HG03108 (cell line): ENCODE measurements around the gene DNAI1.
A peak's percentile ranks its signal among the peaks of the same experiment; 100 is the strongest.
"Not testable (repeated sequence)": the region's sequence is repeated elsewhere in the genome, so short reads cannot be mapped to it uniquely, and the experiment has no call there.

ENCODE experiments used
- ATAC-seq: cut with Tn5 transposase; IDR thresholded peaks from one replicate; pipeline ENCODE4 v1.9.1; 2021; ENCODE audit warnings: moderate library complexity; ENCODE audit not compliant: unreplicated experiment

The DNAI1 gene

GRCh38 chr9:34458013-34458958 is at the start of gene DNAI1, which contains the start of gene FAM219A:
DNAI1 (plus strand) TSS chr9:34458805; CDS start chr9:34459006, 201 bp downstream.
FAM219A (minus strand) TSS chr9:34458570; CDS start chr9:34458263, 307 bp downstream.
- ATAC-seq, result peak; percentile 99

GRCh38 chr9:34409154-34409553 is 49.5 kb upstream of the DNAI1 start:
- no peak for ATAC-seq

- no peak for ATAC-seq
Observed at GRCh38 chr9:34412336-34412735, 46.3 kb upstream of the DNAI1 start.

- ATAC-seq, result no peak
Observed at GRCh38 chr9:34413231-34413852, 45.3 kb upstream of the DNAI1 start.

DNA sequence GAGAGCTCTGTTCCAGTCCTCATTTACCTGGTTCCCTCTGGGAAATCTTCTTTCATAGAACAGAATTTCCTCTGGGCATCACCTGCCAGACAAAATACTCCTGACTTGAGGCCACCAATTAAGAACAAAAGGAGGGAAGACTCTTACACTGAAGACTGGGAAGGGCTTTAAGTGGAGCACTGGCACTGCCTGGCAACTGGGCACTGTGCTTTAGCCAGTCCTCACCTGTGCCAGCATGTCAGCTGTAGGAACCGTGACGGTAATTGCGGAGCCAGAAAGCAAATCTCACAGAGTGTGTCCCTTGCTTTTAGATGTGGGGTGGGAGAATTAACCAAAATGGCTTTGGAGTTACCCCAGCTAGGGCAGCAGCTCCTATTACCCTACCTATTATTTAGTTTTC is 40.9 kb upstream of the DNAI1 start:
- no peak for ATAC-seq

DNA sequence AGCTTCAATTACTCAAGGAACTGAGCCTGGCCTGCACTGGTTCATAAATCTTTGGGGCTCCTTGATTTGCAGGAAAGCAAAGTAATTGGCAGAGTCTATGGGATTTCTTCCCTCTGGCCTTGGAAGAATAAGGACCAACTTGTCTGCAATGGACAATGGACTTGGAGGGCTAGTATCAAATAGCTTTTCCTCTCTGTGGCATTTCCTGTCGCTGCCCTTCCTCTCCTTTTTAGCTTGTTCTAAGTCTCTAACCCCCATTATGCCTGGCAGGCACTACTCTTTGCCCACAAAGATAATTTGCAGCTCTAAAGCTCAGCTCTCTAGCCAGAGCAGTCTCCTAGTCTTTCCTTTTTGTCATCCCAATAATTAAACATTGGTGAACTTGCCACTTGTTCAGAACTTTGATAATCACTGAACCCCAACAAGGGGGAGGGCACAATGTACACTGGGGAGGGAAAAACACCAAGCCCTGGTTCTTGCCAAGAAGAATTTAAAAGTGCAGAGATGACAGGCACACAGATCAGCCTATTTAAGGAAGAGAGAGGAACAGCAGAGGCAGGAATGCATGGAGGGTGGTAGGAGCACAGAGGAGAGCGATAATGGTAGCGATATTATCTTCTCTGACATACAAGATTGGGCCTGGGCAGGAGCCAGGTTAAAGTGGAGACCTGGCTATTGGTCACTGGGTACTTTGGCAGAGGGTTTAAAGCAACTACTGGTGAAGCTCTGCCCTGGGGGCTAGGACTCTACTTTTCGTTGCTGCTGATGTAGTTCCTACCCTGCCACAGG is 38.7 kb upstream of the DNAI1 start:
- ATAC-seq, result no peak

DNA sequence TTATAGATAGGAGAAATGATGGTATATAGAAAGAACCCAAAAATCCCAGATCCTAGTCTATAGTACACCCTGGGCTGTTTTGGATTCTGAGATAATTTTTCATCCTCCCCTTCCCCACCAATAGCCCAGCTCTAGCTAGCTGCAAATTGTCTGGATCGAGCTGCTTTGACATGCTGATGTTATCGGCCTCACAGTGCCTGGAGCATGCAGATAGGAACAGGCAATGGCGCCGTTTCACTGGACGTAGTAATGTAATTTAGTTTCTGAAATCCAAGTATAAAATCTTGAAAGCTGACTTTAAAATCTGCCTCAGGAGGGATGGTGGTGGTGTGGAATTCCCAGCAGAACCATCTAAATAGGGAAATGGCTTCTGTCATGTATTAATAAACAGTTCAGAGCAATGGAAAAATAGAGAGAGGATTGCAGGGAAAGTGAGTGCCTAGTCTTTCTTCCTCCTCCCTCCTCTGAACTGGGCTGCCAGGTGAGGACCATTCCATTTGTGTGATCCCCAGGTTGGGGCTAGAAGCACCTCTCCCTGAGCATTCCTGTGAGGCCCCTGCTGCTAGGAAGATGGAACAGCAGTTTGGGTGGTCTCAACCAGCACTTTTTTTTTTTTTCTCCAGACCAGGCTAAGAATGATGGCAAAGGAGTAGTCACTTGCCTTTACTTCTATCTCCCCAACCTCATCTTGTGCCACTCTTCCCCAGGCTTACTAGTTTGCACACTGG is 32.1 kb upstream of the DNAI1 start:
- ATAC-seq, result no peak

- ATAC-seq, result no peak
Observed at GRCh38 chr9:34428325-34428958, 30.2 kb upstream of the DNAI1 start.

- no peak for ATAC-seq
Observed at GRCh38 chr9:34430843-34431437, 27.7 kb upstream of the DNAI1 start.

GRCh38 chr9:34431667-34432066 is 26.9 kb upstream of the DNAI1 start:
- no peak for ATAC-seq

GRCh38 chr9:34437006-34437925 is 21.3 kb upstream of the DNAI1 start:
- no peak for ATAC-seq

- not testable (repeated sequence) for ATAC-seq
Observed at GRCh38 chr9:34437926-34438307, 20.7 kb upstream of the DNAI1 start.

DNA sequence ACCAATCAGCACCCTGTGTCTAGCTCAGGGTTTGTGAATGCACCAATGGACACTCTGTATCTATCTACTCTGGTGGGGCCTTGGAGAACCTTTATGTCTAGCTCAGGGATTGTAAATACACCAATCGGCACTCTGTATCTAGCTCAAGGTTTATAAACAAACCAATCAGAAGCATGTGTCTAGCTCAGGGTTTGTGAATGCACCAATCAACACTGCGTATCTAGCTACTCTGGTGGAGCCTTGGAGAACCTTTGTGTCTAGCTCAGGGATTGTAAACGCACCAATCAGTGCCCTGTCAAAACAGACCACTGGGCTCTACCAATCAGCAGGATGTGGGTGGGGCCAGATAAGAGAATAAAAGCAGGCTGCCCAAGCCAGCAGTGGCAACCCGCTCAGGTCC is 20.1 kb upstream of the DNAI1 start:
- ATAC-seq, result not testable (repeated sequence)

- ATAC-seq, result no peak
Observed at GRCh38 chr9:34440017-34440416, 18.6 kb upstream of the DNAI1 start.

GRCh38 chr9:34442770-34443169 is 15.8 kb upstream of the DNAI1 start:
- no peak for ATAC-seq

DNA sequence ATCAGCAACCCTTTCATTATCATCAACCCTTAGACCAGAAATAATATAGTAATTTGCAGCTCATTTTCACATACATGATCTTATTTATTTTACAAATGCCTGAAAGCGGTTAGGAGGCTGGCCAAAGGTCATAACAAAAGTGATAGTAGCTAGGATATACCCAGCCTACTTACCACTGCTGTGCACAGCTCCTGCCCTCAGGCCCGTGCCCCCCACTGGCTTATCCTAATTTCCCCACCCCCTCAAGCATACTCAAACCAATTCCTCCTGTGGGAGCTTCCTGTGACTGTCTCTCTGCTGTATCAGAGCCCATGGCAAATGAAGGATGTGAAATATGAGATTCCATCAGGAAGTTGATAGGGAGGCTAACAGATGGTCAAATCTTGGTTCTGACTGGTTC is 15.1 kb upstream of the DNAI1 start:
- ATAC-seq, result no peak

- ATAC-seq, result no peak
Observed at GRCh38 chr9:34443976-34444375, 14.6 kb upstream of the DNAI1 start.

DNA sequence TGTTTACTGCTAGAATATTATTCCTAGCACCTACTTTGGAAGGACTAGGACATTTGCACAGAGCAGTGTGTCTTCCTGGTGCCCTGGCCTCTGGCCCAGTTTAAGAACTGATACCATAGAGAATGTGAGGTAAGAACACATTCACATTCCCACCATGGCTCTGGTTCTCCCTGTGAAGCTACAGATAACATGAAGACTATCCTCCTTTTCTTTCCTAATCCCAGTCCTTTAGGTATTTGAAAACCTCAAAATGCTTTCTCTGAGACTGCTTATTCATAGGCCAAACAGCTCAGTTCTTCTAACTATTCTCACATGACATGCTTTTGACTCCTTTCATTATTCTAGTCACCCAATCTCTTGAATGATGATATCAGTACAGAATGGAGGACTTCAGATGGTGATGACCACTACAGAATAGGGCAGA is 12.1 kb upstream of the DNAI1 start:
- ATAC-seq, result no peak

- no peak for ATAC-seq
Observed at GRCh38 chr9:34446951-34447350, 11.7 kb upstream of the DNAI1 start.
